Stimulated activated effector memory CD8-positive, alpha-beta T cell treated with anti-CD3 and anti-CD28 coated beads, Interleukin-12 subunit alpha, Interleukin-12 subunit beta, amount 100 ng/mL, for 72 hours (primary cell): ENCODE results near the gene LDLRAP1.

Experiments used
- ATAC-seq: fragments of 150-1000 bp; cut with Tn5 transposase; 2 replicates; pipeline ENCODE4 v1.10.0; 2021
- DNase-seq, 2 donors: peaks; one replicate each; pipeline ENCODE4 v3.0.0; 2021 to 2022; ENCODE audit warnings: low spot score in 2 of 2
- H3K27ac Mint-ChIP-seq: one replicate; pipeline ENCODE4 v1.8.0; 2022; ENCODE audit warnings: mild to moderate bottlenecking, mixed read lengths
- H3K36me3 Mint-ChIP-seq: one replicate; pipeline ENCODE4 v1.8.0; 2022; ENCODE audit warnings: mild to moderate bottlenecking, mixed read lengths
- H3K4me1 Mint-ChIP-seq: one replicate; pipeline ENCODE4 v1.8.0; 2022; ENCODE audit warnings: mixed read lengths
- H3K4me3 Mint-ChIP-seq: one replicate; pipeline ENCODE4 v1.8.0; 2022; ENCODE audit warnings: mild to moderate bottlenecking, mixed read lengths
- H3K9me3 Mint-ChIP-seq: one replicate; pipeline ENCODE4 v1.8.0; 2022; ENCODE audit warnings: mixed read lengths

LDLRAP1 gene

GRCh38 chr1:25531082-25531461, 12.3 kb upstream of the LDLRAP1 start:
- no peak overlapping the region for H3K4me3 Mint-ChIP-seq
- peaks cover 6% of the 10 kb centered on the region for H3K4me1 Mint-ChIP-seq
- no peaks in the 10 kb centered on the region for H3K9me3 Mint-ChIP-seq
- ATAC-seq = no peak
- H3K36me3 Mint-ChIP-seq = no peaks in the 10 kb centered on the region
- no peak overlapping the region for H3K27ac Mint-ChIP-seq
- no peak for DNase-seq

- Mint-ChIP-seq H3K27ac (no peak overlapping the region), H3K9me3 (no peaks in the 10 kb centered on the region), H3K36me3 (no peaks in the 10 kb centered on the region), H3K4me1 (peaks cover 6% of the 10 kb centered on the region), H3K4me3 (no peak overlapping the region)
- DNase-seq (no peak), ATAC-seq (no peak)
Observed at GRCh38 chr1:25532970-25533369, 10.4 kb upstream of the LDLRAP1 start.

- no peak overlapping the region for H3K27ac Mint-ChIP-seq
- H3K4me3 Mint-ChIP-seq = no peak overlapping the region
- no peaks in the 10 kb centered on the region for H3K9me3 Mint-ChIP-seq
- DNase-seq (no peak), ATAC-seq (no peak)
- peaks cover 11% of the 10 kb centered on the region for H3K4me1 Mint-ChIP-seq
- H3K36me3 Mint-ChIP-seq = no peaks in the 10 kb centered on the region
Observed at GRCh38 chr1:25533775-25534409, 9.5 kb upstream of the LDLRAP1 start.

GRCh38 chr1:25534410-25534788, 9.0 kb upstream of the LDLRAP1 start:
- H3K9me3 Mint-ChIP-seq = no peaks in the 10 kb centered on the region
- DNase-seq (no peak), ATAC-seq (no peak)
- no peak overlapping the region for H3K27ac Mint-ChIP-seq
- no peak overlapping the region for H3K4me3 Mint-ChIP-seq
- H3K36me3 Mint-ChIP-seq = no peaks in the 10 kb centered on the region
- H3K4me1 Mint-ChIP-seq = peaks cover 6% of the 10 kb centered on the region

- no peak overlapping the region for H3K4me3 Mint-ChIP-seq
- DNase-seq = no peak
- H3K36me3 Mint-ChIP-seq = no peaks in the 10 kb centered on the region
- ATAC-seq = no peak
- peaks cover 5% of the 10 kb centered on the region for H3K4me1 Mint-ChIP-seq
- no peaks in the 10 kb centered on the region for H3K9me3 Mint-ChIP-seq
- no peak overlapping the region for H3K27ac Mint-ChIP-seq
Observed at GRCh38 chr1:25536124-25536523, 7.3 kb upstream of the LDLRAP1 start.

GRCh38 chr1:25537153-25537831, 6.1 kb upstream of the LDLRAP1 start:
- H3K4me1 Mint-ChIP-seq = peaks cover 9% of the 10 kb centered on the region
- H3K27ac Mint-ChIP-seq = peak overlapping the region; percentile 27
- H3K36me3 Mint-ChIP-seq = no peaks in the 10 kb centered on the region
- ATAC-seq (no peak), DNase-seq (no peak)
- H3K9me3 Mint-ChIP-seq = no peaks in the 10 kb centered on the region
- H3K4me3 Mint-ChIP-seq = no peak overlapping the region

GRCh38 chr1:25538191-25538767, 5.1 kb upstream of the LDLRAP1 start:
- peak overlapping the region; percentile 9 for H3K27ac Mint-ChIP-seq
- no peaks in the 10 kb centered on the region for H3K36me3 Mint-ChIP-seq
- no peak overlapping the region for H3K4me3 Mint-ChIP-seq

GRCh38 chr1:25540750-25541342, 2.6 kb upstream of the LDLRAP1 start:
- H3K36me3 Mint-ChIP-seq = no peaks in the 10 kb centered on the region
- peaks cover 26% of the 10 kb centered on the region for H3K4me1 Mint-ChIP-seq
- ATAC-seq (no peak), DNase-seq (no peak)
- no peak overlapping the region for H3K27ac Mint-ChIP-seq
- H3K9me3 Mint-ChIP-seq = no peaks in the 10 kb centered on the region
- no peak overlapping the region for H3K4me3 Mint-ChIP-seq

More at GRCh38 chr1:25538191-25538767, 5.1 kb upstream of the LDLRAP1 start:
- peaks cover 10% of the 10 kb centered on the region for H3K4me1 Mint-ChIP-seq
- H3K9me3 Mint-ChIP-seq = no peaks in the 10 kb centered on the region
- no peak for DNase-seq
- ATAC-seq = no peak

- H3K4me3 Mint-ChIP-seq = no peak overlapping the region
- ATAC-seq (no peak), DNase-seq (no peak)
- no peak overlapping the region for H3K27ac Mint-ChIP-seq
- H3K36me3 Mint-ChIP-seq = no peaks in the 10 kb centered on the region
- peaks cover 30% of the 10 kb centered on the region for H3K4me1 Mint-ChIP-seq
- no peaks in the 10 kb centered on the region for H3K9me3 Mint-ChIP-seq
Observed at GRCh38 chr1:25541425-25541824, 2.0 kb upstream of the LDLRAP1 start.

GRCh38 chr1:25541889-25542658, 1.3 kb upstream of the LDLRAP1 start:
- no peak for ATAC-seq
- no peaks in the 10 kb centered on the region for H3K9me3 Mint-ChIP-seq
- peaks cover 37% of the 10 kb centered on the region for H3K4me1 Mint-ChIP-seq
- H3K36me3 Mint-ChIP-seq = no peaks in the 10 kb centered on the region
- peak overlapping the region; percentile 75 for H3K4me3 Mint-ChIP-seq
- no peak overlapping the region for H3K27ac Mint-ChIP-seq
- DNase-seq = no peak

- Mint-ChIP-seq H3K4me3 (peak overlapping the region; percentile 75), H3K36me3 (no peaks in the 10 kb centered on the region), H3K4me1 (peaks cover 44% of the 10 kb centered on the region), H3K9me3 (no peaks in the 10 kb centered on the region), H3K27ac (no peak overlapping the region)
- ATAC-seq = no peak
- no peak for DNase-seq
Observed at GRCh38 chr1:25543005-25543424, 391 bp upstream of the LDLRAP1 start.

- Mint-ChIP-seq H3K4me1 (peaks cover 48% of the 10 kb centered on the region), H3K9me3 (no peaks in the 10 kb centered on the region), H3K4me3 (peak overlapping the region; percentile 75), H3K27ac (peak overlapping the region; percentile 80), H3K36me3 (no peaks in the 10 kb centered on the region)
- ATAC-seq (no peak), DNase-seq (no peak)
Observed at GRCh38 chr1:25544243-25544764, 898 bp downstream of the LDLRAP1 start.

GRCh38 chr1:25544819-25545218, 1.4 kb downstream of the LDLRAP1 start:
- ATAC-seq (no peak), DNase-seq (no peak)
- Mint-ChIP-seq H3K36me3 (no peaks in the 10 kb centered on the region), H3K4me3 (peak overlapping the region; percentile 75), H3K27ac (peak overlapping the region; percentile 80), H3K9me3 (no peaks in the 10 kb centered on the region), H3K4me1 (peaks cover 53% of the 10 kb centered on the region)

GRCh38 chr1:25545767-25546166, 2.4 kb downstream of the LDLRAP1 start:
- DNase-seq (no peak), ATAC-seq (no peak)
- Mint-ChIP-seq H3K9me3 (no peaks in the 10 kb centered on the region), H3K36me3 (no peaks in the 10 kb centered on the region), H3K4me1 (peaks cover 62% of the 10 kb centered on the region), H3K4me3 (peak overlapping the region; percentile 75), H3K27ac (no peak overlapping the region)

GRCh38 chr1:25546193-25546592, 2.8 kb downstream of the LDLRAP1 start:
- H3K4me1 Mint-ChIP-seq = peaks cover 67% of the 10 kb centered on the region

More at GRCh38 chr1:25546193-25546592, 2.8 kb downstream of the LDLRAP1 start:
- no peaks in the 10 kb centered on the region for H3K9me3 Mint-ChIP-seq
- no peak overlapping the region for H3K27ac Mint-ChIP-seq
- DNase-seq (no peak), ATAC-seq (no peak)
- H3K4me3 Mint-ChIP-seq = no peak overlapping the region
- H3K36me3 Mint-ChIP-seq = no peaks in the 10 kb centered on the region
